ENCODE data around the gene RBP3. TPM values are rescaled to one million over a fixed set of nuclear protein-coding genes. Genes with fewer than 3 reads are reported as not detected.
A peak's percentile ranks its signal among the peaks of the same experiment; 100 is the strongest.

Gene RBP3
- 0.12 TPM for polyA plus RNA-seq (ENCODE audit: insufficient read length)

- no peak for DNase-seq
Observed at GRCh38 chr10:47348138-47348651, at the start of gene RBP3. Gene RBP3, plus strand, starts transcription at chr10:47348363. Its CDS starts 122 bp downstream, at chr10:47348485.

DNA sequence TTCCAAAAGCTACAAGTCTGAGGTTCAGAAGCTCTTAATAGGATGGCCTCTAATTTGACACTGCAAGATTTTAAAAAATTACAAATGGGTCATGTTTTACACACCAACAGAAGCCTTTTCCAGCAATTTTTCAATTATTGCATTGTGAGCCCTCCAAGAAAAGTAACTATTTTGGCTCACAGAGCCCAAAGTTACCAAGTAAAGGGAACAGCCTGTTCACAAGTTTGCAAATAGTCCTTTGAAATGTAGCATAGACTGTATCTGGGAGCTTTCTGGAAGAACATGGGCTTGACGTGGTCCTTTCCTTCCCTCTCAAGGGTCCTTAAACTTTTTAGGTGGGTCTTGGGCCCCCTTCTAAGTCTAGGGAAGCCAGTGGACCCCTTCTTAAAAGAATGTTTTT lies 49.4 kb upstream of the RBP3 start:
- no peak for DNase-seq

DNA sequence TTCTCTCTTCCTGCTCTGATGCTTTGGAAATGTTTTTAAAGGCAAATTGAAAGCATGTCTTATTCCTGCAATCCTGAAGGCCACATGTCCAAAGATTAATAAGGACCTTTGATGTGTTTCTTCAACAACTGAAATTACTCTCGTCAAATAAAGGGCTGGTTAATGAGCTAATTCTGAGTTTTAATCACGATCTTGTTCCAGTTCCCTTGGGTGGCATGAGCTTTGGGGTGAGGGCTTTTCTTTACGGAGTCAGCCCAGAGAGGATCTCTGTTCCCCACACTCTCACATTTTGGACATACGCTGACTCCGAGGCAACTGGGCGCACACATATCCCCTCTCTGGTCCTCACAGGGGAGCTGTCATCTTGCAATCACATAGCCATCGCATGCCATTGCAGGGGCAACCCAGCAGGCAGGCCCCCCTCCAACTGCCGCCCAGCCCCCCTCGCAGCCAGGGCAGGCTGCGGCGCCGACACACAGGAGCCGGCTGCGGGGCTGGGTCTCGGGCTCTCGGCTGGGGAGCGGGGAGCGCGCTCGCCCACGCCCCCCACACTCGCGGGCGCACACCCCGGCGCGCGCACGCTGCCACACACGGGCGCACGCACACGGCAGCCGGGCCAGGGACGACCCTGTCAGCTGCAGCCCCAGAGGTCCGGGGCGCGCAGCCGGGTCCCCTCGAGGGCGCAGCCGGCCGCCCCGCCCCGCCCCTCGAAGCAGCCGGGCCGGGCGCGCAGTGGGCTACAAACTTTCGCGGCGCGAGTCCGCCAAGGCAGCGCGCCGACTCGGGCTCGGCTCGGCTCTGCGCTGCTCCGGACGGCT lies 48.3 kb upstream of the RBP3 start, which contains the start of gene GDF10:
Gene GDF10, plus strand, starts transcription at position 587 of the 818 bp plus-strand sequence. CDS start 455 bp downstream, outside the sequence.
- no peak for DNase-seq

DNA sequence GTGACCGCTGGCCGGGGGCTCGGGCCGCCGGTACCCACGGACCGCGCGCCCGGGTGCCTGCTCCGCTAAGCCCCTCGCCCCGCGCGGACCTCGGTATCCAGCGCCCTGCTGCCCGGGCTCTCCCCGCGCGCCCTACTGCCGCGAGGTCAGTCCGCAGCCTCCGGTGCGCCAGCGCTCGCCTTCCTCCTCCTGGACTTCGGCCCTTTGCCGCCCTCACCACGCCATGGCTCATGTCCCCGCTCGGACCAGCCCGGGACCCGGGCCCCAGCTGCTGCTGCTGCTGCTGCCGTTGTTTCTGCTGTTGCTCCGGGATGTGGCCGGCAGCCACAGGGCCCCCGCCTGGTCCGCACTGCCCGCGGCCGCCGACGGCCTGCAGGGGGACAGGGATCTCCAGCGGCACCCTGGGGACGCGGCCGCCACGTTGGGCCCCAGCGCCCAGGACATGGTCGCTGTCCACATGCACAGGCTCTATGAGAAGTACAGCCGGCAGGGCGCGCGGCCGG lies 47.7 kb upstream of the RBP3 start:
- no peak for DNase-seq

DNA sequence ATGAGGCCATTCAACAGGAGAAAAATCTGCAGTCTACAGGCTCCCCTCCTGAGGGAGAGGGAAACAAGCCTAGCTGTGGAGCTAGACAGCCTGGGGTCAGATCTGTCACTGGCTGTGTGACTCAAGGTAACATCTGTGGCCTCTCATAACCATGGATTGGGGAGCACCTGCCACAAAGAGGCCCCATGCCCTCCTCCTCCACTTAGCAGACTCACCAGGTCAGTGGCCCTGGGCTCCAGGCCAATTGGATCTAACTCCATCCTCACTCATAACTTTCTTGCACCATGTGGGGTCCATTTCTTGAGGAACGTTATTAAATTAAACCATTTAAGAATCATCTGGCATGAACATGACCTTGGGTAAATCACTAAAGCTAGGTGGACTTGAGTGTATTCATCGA lies 46.3 kb upstream of the RBP3 start:
- DNase-seq = no peak

GRCh38 chr10:47303105-47303504 lies 45.1 kb upstream of the RBP3 start:
- DNase-seq = no peak

DNA sequence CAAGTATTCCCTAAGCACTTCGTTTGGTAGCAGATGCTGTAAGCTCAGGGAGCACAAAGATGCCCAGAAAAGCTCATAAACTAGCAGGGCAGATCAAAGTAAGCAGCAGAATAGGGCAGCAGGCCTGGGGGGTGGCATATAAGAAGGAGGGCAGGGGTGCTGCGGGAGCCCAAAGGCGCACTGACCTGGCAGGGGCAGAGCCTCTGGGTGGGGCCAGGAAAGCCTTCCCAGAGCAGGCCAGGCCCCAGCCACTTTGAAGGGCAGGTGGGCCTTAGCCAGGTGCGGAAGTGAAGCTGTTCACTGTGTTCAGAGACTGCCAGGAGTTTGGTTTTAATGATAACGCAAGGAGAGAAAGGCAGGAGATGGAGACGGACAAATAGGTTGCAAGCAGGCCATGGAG lies 44.3 kb upstream of the RBP3 start:
- DNase-seq = no peak

GRCh38 chr10:47305566-47305965 lies 42.6 kb upstream of the RBP3 start:
- DNase-seq = no peak

DNA sequence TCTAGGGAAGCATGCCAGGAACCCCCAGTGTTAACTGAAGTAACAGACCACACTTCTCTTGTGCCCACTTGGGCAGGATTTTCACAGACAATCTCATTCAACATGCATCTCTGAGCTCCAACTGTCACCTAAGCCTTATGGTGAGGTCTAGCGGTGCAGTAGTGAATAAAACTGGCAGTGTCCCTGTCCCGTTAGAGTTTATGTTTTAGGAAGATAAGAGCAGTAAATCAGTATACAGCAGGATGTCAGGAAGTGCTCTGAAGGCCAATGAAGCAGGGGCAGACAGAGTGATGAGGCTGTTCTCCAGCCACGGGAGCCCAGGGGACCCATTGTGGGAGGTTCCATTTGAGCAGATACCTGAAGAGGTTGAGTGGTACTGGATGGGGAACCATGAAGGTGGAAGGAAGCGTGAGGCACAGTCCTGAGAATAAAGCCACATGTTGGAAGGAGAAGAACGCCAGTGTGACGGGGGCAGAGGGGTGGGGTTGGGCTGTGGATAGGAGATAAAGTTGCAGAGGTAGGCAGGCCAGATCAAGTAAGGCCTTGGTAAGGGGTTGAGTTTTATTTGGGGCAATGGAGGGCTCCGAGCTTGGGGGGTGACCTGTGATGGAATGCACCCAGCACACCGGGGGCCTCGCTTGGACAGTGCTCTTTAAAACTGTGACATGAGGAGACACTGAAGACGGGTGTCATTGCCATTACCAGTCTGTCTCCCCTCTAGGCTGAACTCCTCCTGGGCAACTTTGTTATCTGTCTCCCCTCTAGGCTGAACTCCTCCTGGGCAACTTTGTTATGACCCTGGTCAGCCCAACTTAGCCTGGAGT lies 41.6 kb upstream of the RBP3 start:
- DNase-seq = no peak

- no peak for DNase-seq
Observed at GRCh38 chr10:47307381-47307780, 40.8 kb upstream of the RBP3 start.

DNA sequence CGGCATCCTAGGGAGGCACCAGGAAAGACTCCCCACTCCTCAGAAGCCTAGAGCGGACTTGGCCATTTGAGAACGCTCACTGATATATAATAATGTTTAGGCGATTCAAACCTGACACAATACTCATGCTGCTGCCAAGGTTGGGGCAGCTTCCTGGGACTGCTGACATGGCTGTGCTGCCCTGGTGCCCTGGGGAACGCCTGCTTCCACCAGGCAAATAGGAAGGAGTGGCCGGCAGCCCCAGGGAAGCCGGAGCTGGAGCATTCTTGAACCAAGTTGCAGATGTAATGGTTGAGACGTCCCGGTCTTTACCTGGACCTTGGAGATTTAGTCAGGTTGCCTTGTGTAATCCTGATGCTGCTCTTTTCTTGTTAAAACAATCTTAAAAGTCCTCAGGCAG lies 39.4 kb upstream of the RBP3 start:
- DNase-seq = no peak

- no peak for DNase-seq
Observed at GRCh38 chr10:47309408-47310089, 38.6 kb upstream of the RBP3 start.

DNA sequence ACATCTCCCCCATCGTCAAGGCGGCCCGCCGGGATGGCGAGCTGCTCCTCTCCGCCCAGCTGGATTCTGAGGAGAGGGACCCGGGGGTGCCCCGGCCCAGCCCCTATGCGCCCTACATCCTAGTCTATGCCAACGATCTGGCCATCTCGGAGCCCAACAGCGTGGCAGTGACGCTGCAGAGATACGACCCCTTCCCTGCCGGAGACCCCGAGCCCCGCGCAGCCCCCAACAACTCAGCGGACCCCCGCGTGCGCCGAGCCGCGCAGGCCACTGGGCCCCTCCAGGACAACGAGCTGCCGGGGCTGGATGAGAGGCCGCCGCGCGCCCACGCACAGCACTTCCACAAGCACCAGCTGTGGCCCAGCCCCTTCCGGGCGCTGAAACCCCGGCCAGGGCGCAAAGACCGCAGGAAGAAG lies 38.1 kb upstream of the RBP3 start:
- DNase-seq = no peak

DNA sequence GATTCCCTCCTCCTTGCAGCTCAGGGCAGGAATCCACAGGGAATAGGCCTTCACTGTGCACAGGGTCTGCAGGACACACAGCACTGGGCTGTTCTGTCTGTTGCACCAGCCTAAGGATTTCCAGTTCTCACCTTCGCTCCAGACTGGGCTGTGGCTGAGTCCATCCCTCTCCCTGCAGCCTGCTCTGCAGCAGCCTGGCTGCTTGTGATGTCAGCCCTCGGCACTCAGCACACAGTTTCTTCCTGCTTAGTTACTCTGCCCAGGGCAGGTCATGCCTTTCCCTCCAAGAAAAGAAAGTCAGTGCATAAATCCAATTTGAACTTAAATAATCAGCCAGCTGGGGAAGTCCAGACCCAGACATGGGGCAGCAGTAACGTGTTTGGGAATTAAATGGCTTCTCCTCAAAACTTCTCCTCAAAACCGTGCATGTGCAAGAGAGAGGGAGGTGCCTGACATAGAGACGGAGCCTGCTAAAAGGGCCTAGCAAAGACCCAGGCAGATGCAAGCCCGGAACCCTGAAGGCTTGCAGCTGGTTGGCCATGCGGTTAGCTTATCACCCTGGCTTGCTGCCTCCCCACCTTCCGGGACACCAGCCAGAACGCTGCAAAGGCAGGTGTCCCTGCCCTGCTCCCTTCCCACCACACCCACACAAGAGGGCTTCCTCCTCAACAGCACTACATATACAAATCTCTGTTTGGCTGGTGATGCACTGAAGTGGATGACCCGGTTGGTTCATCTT lies 36.8 kb upstream of the RBP3 start:
- no peak for DNase-seq

DNA sequence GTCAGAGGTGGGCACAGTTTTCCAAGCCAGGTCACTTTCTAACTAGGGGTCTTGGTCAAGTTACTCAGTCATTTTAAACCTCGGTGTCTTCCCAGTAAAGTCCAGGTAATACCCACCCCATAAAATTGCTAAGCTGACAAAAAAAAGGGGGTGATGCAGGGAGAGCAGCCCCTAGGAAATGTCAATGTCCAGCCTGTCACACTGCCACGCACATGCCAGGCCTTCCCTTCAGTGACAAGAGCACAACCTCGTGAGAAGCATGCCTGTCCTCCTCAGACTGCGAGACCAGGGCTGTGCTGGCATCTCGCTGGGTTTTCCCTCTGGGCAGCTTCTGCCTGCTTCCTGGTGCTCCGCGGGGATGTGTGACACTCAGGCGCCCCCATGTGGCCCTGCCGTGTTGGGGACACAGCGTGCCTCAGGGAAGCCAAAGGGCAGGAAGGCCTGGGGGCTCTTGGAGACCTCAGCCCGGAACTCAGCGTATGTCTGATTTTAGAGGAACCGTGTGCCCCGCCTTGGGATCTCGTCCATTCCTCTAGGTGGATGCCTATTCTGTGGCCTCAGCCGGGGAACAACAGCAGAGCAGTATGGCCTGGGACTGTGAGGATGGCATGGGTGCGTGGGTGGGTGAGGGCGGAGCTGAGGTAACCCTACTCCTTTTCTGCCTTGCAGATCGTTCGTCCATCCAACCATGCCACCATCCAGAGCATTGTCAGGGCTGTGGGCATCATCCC lies 36.1 kb upstream of the RBP3 start:
- peak; percentile 68 for DNase-seq

DNA sequence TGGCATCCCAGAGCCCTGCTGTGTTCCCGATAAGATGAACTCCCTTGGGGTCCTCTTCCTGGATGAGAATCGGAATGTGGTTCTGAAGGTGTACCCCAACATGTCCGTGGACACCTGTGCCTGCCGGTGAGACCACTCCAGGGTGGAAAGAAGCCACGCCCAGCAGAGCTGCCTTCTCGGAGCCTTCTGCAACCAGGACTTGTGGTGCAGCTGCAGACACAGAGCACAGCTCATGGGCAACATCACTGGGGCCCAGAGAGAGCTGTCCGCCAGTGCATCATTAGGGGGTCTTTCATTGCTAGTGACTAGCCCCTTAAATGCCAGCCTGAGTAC lies 35.5 kb upstream of the RBP3 start:
- DNase-seq = no peak

- DNase-seq = no peak
Observed at GRCh38 chr10:47314416-47314970, 33.7 kb upstream of the RBP3 start.

GRCh38 chr10:47315421-47315820 lies 32.7 kb upstream of the RBP3 start:
- DNase-seq = no peak

DNA sequence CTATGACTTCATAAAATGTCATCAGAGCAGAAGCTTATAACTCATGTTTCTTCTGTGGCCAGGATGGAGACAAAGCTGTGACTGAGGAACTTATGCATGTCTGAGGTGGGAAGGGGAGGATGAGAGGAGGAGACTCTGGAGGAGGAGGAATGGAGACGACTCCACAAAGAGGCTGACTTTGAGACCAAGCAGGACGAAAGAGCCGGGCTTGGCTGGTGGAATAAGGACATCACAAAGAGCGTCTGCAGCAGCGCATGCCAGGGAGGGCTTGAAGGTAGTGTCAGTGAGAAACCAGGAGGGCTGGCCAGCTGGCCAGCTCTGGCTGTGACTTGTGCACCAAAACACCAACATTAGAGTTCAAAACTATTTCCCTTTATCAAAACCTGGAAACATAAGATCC lies 32.0 kb upstream of the RBP3 start:
- no peak for DNase-seq

- DNase-seq = no peak
Observed at GRCh38 chr10:47317251-47317650, 30.9 kb upstream of the RBP3 start.

GRCh38 chr10:47318706-47319105 lies 29.5 kb upstream of the RBP3 start:
- DNase-seq = no peak
